CD4-positive, alpha-beta T cell treated with Interleukin-6 for 4 hours (primary cell): ENCODE data around the gene DIS3L2.
"Not testable (repeated sequence)": the region's sequence is repeated elsewhere in the genome, so short reads cannot be mapped to it uniquely, and the experiment has no call there.

ENCODE experiments used
- DNase-seq: peaks from one replicate; pipeline ENCODE4 v3.0.0-alpha.2; 2020; ENCODE audit warnings: mixed read lengths

Gene DIS3L2

GRCh38 chr2:232353660-232354059 is 392.1 kb downstream of the DIS3L2 start:
- no peak for DNase-seq

GRCh38 chr2:232354069-232354468 is 392.6 kb downstream of the DIS3L2 start:
- DNase-seq, result no peak

- no peak for DNase-seq
Observed at GRCh38 chr2:232361646-232362045, 400.1 kb downstream of the DIS3L2 start.

GRCh38 chr2:232362174-232362900 is 400.8 kb downstream of the DIS3L2 start:
- no peak for DNase-seq

- not testable (repeated sequence) for DNase-seq
Observed at GRCh38 chr2:232363064-232363783, 401.7 kb downstream of the DIS3L2 start.

- DNase-seq, result peak; percentile 32
Observed at GRCh38 chr2:232363784-232364615, 402.5 kb downstream of the DIS3L2 start.

GRCh38 chr2:232364806-232365594 is 403.5 kb downstream of the DIS3L2 start:
- DNase-seq, result not testable (repeated sequence)

- no peak for DNase-seq
Observed at GRCh38 chr2:232365621-232366321, 404.3 kb downstream of the DIS3L2 start.

GRCh38 chr2:232366461-232366860 is 404.9 kb downstream of the DIS3L2 start:
- DNase-seq, result not testable (repeated sequence)

GRCh38 chr2:232367016-232367415 is 405.5 kb downstream of the DIS3L2 start:
- no peak for DNase-seq

- DNase-seq, result no peak
Observed at GRCh38 chr2:232367591-232368233, 406.2 kb downstream of the DIS3L2 start.

GRCh38 chr2:232368311-232368731 is 406.8 kb downstream of the DIS3L2 start:
- no peak for DNase-seq

GRCh38 chr2:232369126-232369951 is 407.8 kb downstream of the DIS3L2 start:
- no peak for DNase-seq

GRCh38 chr2:232370007-232370406 is 408.5 kb downstream of the DIS3L2 start:
- not testable (repeated sequence) for DNase-seq

GRCh38 chr2:232372231-232373208 is 411.0 kb downstream of the DIS3L2 start:
- DNase-seq, result no peak

GRCh38 chr2:232374356-232374755 is 412.8 kb downstream of the DIS3L2 start:
- DNase-seq, result no peak

GRCh38 chr2:232375164-232375563 is 413.7 kb downstream of the DIS3L2 start:
- DNase-seq, result no peak

- DNase-seq, result no peak
Observed at GRCh38 chr2:232376260-232376659, 414.7 kb downstream of the DIS3L2 start.

GRCh38 chr2:232376713-232377112 is 415.2 kb downstream of the DIS3L2 start:
- no peak for DNase-seq
